ENCODE data around the gene ABTB2. TPM values are rescaled to one million over a fixed set of nuclear protein-coding genes. Genes with fewer than 3 reads are reported as not detected.

The ABTB2 gene
- total RNA-seq, 1 experiment from 2014 or later = 5.5 TPM

GRCh38 chr11:34366522-34366921, 8.7 kb upstream of the ABTB2 start:
- no peak overlapping the region for H2BK20ac ChIP-seq (ENCODE audit: low read depth, low read length, poor library complexity, severe bottlenecking)
- H4K5ac ChIP-seq (ENCODE audit: insufficient read length, low read depth, low read length) = no peak overlapping the region
- WGBS (ENCODE audit: extremely low coverage, insufficient read length, low lambda C conversion rate) = no CpG with 5 or more reads among the region's 2 CpGs
- H2BK12ac ChIP-seq (ENCODE audit: insufficient read length, low read depth, low read length) = no peak overlapping the region
- no peak overlapping the region for H3K4ac ChIP-seq (ENCODE audit: low read depth, low read length)
- no peak overlapping the region for H4K91ac ChIP-seq (ENCODE audit: insufficient read length, low read depth, low read length)
- no peaks in the 10 kb centered on the region for H3K4me1 ChIP-seq (ENCODE audit: insufficient read depth, low read length)
- no peaks in the 10 kb centered on the region for H4K20me1 ChIP-seq (ENCODE audit: control insufficient read depth, insufficient read depth, insufficient read length)
- no peak overlapping the region for H2BK15ac ChIP-seq (ENCODE audit: low read depth, low read length)
- no peaks in the 10 kb centered on the region for H3K9me3 ChIP-seq (ENCODE audit: control insufficient read depth, low read depth, low read length)
- no peaks in the 10 kb centered on the region for H3K79me1 ChIP-seq (ENCODE audit: insufficient read depth, low read depth, low read length, poor library complexity, severe bottlenecking)
- no peak overlapping the region for H2BK120ac ChIP-seq (ENCODE audit: low read depth, low read length, poor library complexity, severe bottlenecking)
- H3K9ac ChIP-seq (ENCODE audit: extremely low read depth, insufficient read length, low read length) = no peak overlapping the region
- peak overlapping the region in 2 of 3 experiments; percentile 19 to 46; a peak in 1 of 7 replicates for H3K27ac Mint-ChIP-seq
- H3K14ac ChIP-seq (ENCODE audit: insufficient read depth, low read length) = no peak overlapping the region
- H3K36me3 Mint-ChIP-seq (ENCODE audit: insufficient read depth in 1 of 3, low read depth in 3 of 3) = no peaks in the 10 kb centered on the region
- H3K23ac ChIP-seq (ENCODE audit: insufficient read length, low read depth, low read length) = no peak overlapping the region
- no peak overlapping the region for H3K4me3 Mint-ChIP-seq
- H3K27me3 Mint-ChIP-seq (ENCODE audit: low read depth) = no peaks in the 10 kb centered on the region; the same call in 1 of the 2 replicates
- no peaks in the 10 kb centered on the region; a peak in 1 of 5 replicates for H3K9me3 Mint-ChIP-seq
- no peaks in the 10 kb centered on the region for H3K79me2 ChIP-seq (ENCODE audit: insufficient read depth, low read length)
- H3K56ac ChIP-seq (ENCODE audit: insufficient read length, low read depth, low read length) = no peak overlapping the region
- H3K27me3 ChIP-seq (ENCODE audit: insufficient read depth, low read length) = no peaks in the 10 kb centered on the region
- no peak overlapping the region for H2AFZ ChIP-seq (ENCODE audit: low read length)
- H3T11ph ChIP-seq (ENCODE audit: low read length) = no peak overlapping the region
- TF ChIP-seq CTCF (conservative IDR thresholded peaks at IDR 0.05) = peak; percentile 46; the same call in 2 of the 3 replicates
- no peak overlapping the region for H3K27ac ChIP-seq (ENCODE audit: insufficient read length, low read depth, low read length)
- DNase-seq = no peak
- H2AK5ac ChIP-seq (ENCODE audit: insufficient read length, low read length) = no peak overlapping the region
- H3K4me2 ChIP-seq (ENCODE audit: insufficient read depth, insufficient read length, low read length) = no peak overlapping the region
- peaks cover 5 to 6% of the 10 kb centered on the region in 2 experiments; a peak in 2 of 4 replicates for H3K4me1 Mint-ChIP-seq
- H3K23me2 ChIP-seq (ENCODE audit: insufficient read length, low read depth, low read length, poor library complexity, severe bottlenecking) = no peaks in the 10 kb centered on the region
- no peak overlapping the region for H4K8ac ChIP-seq (replicated peaks; ENCODE audit: insufficient read length, low read depth, low read length)
- no peak overlapping the region for H2BK5ac ChIP-seq (ENCODE audit: insufficient read length, low read length)
- no peak overlapping the region for H3K18ac ChIP-seq (ENCODE audit: insufficient read length, low read depth, low read length)
